ENCODE measurements around the gene ZC3H15. TPM values are rescaled to one million over a fixed set of nuclear protein-coding genes. Genes with fewer than 3 reads are reported as not detected.

The ZC3H15 gene
- total RNA-seq, 1 donor from 2014 or later = 46.8 TPM

DNA sequence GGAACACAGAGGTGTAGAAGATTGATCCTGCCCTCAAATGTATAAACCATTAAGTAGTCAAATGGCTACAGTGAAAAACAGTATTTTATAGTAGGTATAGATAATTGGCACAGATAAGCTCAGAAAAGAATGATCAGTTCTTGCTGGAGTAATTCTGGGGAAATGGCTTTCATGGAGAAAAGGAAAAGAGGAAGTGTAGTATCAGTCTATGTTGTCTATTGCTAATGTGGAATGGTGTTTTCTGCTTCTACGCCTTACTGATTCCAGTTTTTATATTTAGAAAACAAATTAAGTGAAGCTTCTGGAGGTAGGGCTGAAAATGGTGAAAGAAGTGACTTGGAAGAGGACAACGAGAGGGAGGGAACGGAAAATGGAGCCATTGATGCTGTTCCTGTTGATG is 22.2 kb downstream of the ZC3H15 start:
- H3K4me1 Mint-ChIP-seq (ENCODE audit: unreplicated experiment) = peaks cover 4% of the 10 kb centered on the region
- no peak for DNase-seq (ENCODE audit: low spot score)
- H3K27me3 Mint-ChIP-seq (ENCODE audit: unreplicated experiment) = no peaks in the 10 kb centered on the region
- peaks cover 21% of the 10 kb centered on the region for H3K36me3 Mint-ChIP-seq (ENCODE audit: low read depth, unreplicated experiment)
- H3K27ac Mint-ChIP-seq (ENCODE audit: unreplicated experiment) = peak overlapping the region; percentile 31
- TF ChIP-seq, protein P1, sequence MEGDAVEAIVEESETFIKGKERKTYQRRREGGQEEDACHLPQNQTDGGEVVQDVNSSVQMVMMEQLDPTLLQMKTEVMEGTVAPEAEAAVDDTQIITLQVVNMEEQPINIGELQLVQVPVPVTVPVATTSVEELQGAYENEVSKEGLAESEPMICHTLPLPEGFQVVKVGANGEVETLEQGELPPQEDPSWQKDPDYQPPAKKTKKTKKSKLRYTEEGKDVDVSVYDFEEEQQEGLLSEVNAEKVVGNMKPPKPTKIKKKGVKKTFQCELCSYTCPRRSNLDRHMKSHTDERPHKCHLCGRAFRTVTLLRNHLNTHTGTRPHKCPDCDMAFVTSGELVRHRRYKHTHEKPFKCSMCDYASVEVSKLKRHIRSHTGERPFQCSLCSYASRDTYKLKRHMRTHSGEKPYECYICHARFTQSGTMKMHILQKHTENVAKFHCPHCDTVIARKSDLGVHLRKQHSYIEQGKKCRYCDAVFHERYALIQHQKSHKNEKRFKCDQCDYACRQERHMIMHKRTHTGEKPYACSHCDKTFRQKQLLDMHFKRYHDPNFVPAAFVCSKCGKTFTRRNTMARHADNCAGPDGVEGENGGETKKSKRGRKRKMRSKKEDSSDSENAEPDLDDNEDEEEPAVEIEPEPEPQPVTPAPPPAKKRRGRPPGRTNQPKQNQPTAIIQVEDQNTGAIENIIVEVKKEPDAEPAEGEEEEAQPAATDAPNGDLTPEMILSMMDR (IDR thresholded peaks at IDR 0.05; ENCODE audit: unreplicated experiment) = no peak
- no peak overlapping the region for H3K4me3 Mint-ChIP-seq (ENCODE audit: unreplicated experiment)
- no peaks in the 10 kb centered on the region for H3K9me3 Mint-ChIP-seq (ENCODE audit: unreplicated experiment)

DNA sequence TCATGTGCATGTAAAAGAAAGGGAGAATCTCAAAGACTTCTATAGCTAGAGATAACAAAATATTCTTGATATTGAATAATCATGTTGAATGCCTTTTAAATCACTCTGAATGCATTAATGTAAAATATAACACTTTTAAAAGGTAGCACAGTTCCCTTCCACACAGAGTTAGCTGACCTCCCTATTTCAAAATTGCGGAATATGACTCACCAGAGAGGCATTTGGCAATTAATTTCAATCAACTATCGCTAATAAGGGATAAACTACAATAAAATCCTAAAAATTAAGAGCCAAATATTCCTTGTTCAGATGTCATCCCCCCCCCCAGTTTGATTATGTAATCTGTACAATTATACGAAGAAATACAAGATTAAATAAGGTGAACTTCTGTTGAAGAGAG is 29.3 kb downstream of the ZC3H15 start:
- Mint-ChIP-seq H3K36me3 (ENCODE audit: low read depth, unreplicated experiment) (no peaks in the 10 kb centered on the region), H3K27me3 (ENCODE audit: unreplicated experiment) (no peaks in the 10 kb centered on the region), H3K27ac (ENCODE audit: unreplicated experiment) (no peak overlapping the region), H3K4me1 (ENCODE audit: unreplicated experiment) (peaks cover 8% of the 10 kb centered on the region), H3K4me3 (ENCODE audit: unreplicated experiment) (no peak overlapping the region), H3K9me3 (ENCODE audit: unreplicated experiment) (no peaks in the 10 kb centered on the region)
- no peak for DNase-seq (ENCODE audit: low spot score)
- TF ChIP-seq, protein P1 (IDR thresholded peaks at IDR 0.05; ENCODE audit: unreplicated experiment) = no peak

DNA sequence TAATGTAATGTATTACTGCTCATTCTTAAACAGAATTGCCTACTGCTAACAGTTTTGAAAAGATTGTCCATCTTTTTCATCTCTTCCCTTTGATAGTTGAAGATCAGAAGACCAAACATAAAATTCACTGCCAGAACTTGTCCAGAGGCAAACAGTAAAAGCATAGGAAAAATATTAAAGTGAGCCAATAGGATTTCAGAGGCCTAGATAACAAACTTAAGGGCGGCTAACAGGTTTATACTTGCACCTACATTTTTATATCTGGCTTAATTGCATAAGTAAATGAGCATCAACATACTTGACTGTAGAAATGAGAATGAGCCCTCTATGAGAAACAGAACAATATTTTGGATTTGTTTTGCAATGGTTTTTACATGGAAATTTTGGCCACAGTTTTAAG is 30.3 kb downstream of the ZC3H15 start:
- TF ChIP-seq, protein P1 (IDR thresholded peaks at IDR 0.05; ENCODE audit: unreplicated experiment) = no peak
- no peak for DNase-seq (ENCODE audit: low spot score)
- Mint-ChIP-seq H3K27ac (ENCODE audit: unreplicated experiment) (no peak overlapping the region), H3K4me1 (ENCODE audit: unreplicated experiment) (peaks cover 8% of the 10 kb centered on the region), H3K4me3 (ENCODE audit: unreplicated experiment) (no peak overlapping the region), H3K9me3 (ENCODE audit: unreplicated experiment) (no peaks in the 10 kb centered on the region), H3K27me3 (ENCODE audit: unreplicated experiment) (no peaks in the 10 kb centered on the region), H3K36me3 (ENCODE audit: low read depth, unreplicated experiment) (no peaks in the 10 kb centered on the region)

DNA sequence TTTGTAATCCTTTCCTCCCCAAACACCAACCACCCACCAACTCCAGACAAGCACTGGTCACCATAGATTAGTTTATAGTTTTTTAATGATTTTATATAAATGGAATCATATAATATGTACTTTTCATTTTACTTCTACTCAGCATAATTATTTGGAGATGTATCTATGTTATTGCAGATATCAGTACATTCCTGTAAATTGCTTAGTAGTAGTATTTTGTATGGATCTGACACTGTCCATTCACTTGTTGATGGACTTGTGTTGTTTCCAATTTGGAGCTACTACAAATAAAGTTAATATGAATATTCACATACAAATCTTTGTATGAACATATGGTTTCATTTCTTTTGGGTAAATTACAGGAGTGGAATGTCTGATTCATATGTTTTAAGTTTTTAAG is 31.0 kb downstream of the ZC3H15 start:
- H3K9me3 Mint-ChIP-seq (ENCODE audit: unreplicated experiment) = no peaks in the 10 kb centered on the region
- H3K27ac Mint-ChIP-seq (ENCODE audit: unreplicated experiment) = no peak overlapping the region
- DNase-seq (ENCODE audit: low spot score) = no peak
- H3K4me1 Mint-ChIP-seq (ENCODE audit: unreplicated experiment) = peaks cover 11% of the 10 kb centered on the region
- H3K4me3 Mint-ChIP-seq (ENCODE audit: unreplicated experiment) = no peak overlapping the region
- no peaks in the 10 kb centered on the region for H3K27me3 Mint-ChIP-seq (ENCODE audit: unreplicated experiment)
- no peaks in the 10 kb centered on the region for H3K36me3 Mint-ChIP-seq (ENCODE audit: low read depth, unreplicated experiment)
- TF ChIP-seq, protein P1 (IDR thresholded peaks at IDR 0.05; ENCODE audit: unreplicated experiment) = no peak

DNA sequence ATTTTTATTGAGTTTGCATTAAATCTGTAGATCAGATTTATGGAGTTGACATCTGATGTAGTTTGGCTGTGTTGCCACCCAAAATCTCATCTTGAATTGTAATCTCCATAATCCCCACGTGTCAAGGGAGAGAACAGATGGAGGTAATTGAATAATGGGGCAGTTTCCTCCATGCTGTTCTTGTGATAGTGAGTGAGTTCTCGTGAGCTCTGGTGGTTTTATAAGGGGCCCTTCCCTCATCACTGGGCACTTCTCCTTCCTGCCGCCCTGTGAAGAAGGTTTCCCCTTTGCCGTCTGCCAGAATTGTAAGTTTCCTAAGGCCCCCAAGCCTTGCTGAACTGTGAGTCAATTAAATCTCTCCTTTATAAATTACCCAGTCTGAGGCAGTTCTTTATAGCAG is 32.2 kb downstream of the ZC3H15 start:
- no peaks in the 10 kb centered on the region for H3K9me3 Mint-ChIP-seq (ENCODE audit: unreplicated experiment)
- peaks cover 11% of the 10 kb centered on the region for H3K4me1 Mint-ChIP-seq (ENCODE audit: unreplicated experiment)
- TF ChIP-seq, protein P1 (IDR thresholded peaks at IDR 0.05; ENCODE audit: unreplicated experiment) = no peak
- no peaks in the 10 kb centered on the region for H3K36me3 Mint-ChIP-seq (ENCODE audit: low read depth, unreplicated experiment)
- H3K27me3 Mint-ChIP-seq (ENCODE audit: unreplicated experiment) = no peaks in the 10 kb centered on the region
- peak overlapping the region; percentile 6 for H3K27ac Mint-ChIP-seq (ENCODE audit: unreplicated experiment)
- no peak for DNase-seq (ENCODE audit: low spot score)
- H3K4me3 Mint-ChIP-seq (ENCODE audit: unreplicated experiment) = no peak overlapping the region
